GM23248 (cell line): Measurements from ENCODE around the gene SPAAR. TPM values are rescaled to one million over a fixed set of nuclear protein-coding genes. Genes with fewer than 3 reads are reported as not detected.

Experiments
- DNase-seq: peaks from one replicate; pipeline ENCODE4 v3.0.0-alpha.2; 2015
- H2AFZ ChIP-seq: fragments of 200-600 bp; sonication (generic); 2 replicates; pipeline ENCODE4 v1.6.1; 2016; ENCODE audit warnings: antibody characterized with exemption
- H3F3A ChIP-seq: fragments of 200-600 bp; sonication (generic); 2 replicates; pipeline ENCODE4 v1.6.1; 2016; ENCODE audit warnings: mild to moderate bottlenecking, antibody characterized with exemption, mixed run types; ENCODE audit not compliant: insufficient read depth
- H3K27ac ChIP-seq: fragments of 200-600 bp; sonication (generic); 2 replicates; pipeline ENCODE4 v1.5.1; 2016; ENCODE audit warnings: mild to moderate bottlenecking
- H3K27me3 ChIP-seq: fragments of 200-600 bp; sonication (generic); replicated peaks from 2 replicates; pipeline ENCODE4 v1.6.1; 2016; ENCODE audit warnings: mild to moderate bottlenecking; ENCODE audit not compliant: insufficient read depth
- H3K36me3 ChIP-seq: fragments of 200-600 bp; sonication (generic); 2 replicates; pipeline ENCODE4 v1.6.1; 2016; ENCODE audit warnings: low read depth, mild to moderate bottlenecking
- H3K4me1 ChIP-seq: fragments of 200-600 bp; sonication (generic); 2 replicates; pipeline ENCODE4 v1.6.1; 2016; ENCODE audit warnings: mild to moderate bottlenecking; ENCODE audit not compliant: insufficient read depth
- H3K4me2 ChIP-seq: fragments of 200-600 bp; sonication (generic); one replicate; pipeline ENCODE4 v1.6.1; 2016; ENCODE audit warnings: mild to moderate bottlenecking; ENCODE audit not compliant: unreplicated experiment
- H3K4me3 ChIP-seq: fragments of 200-600 bp; sonication (generic); 2 replicates; pipeline ENCODE4 v1.5.1; 2016; ENCODE audit warnings: mild to moderate bottlenecking
- H3K79me2 ChIP-seq: fragments of 200-600 bp; sonication (generic); 2 replicates; pipeline ENCODE4 v1.6.1; 2016; ENCODE audit warnings: mild to moderate bottlenecking; ENCODE audit not compliant: insufficient read depth
- H3K9ac ChIP-seq: fragments of 200-600 bp; sonication (generic); 2 replicates; pipeline ENCODE4 v1.6.1; 2016; ENCODE audit warnings: mild to moderate bottlenecking
- H3K9me2 ChIP-seq: fragments of 200-600 bp; sonication (generic); 2 replicates; pipeline ENCODE4 v1.6.1; 2016; ENCODE audit warnings: mixed run types, mild to moderate bottlenecking, moderate library complexity; ENCODE audit not compliant: insufficient read depth
- H3K9me3 ChIP-seq: fragments of 200-600 bp; sonication (generic); one replicate; pipeline ENCODE4 v1.6.1; 2017; ENCODE audit warnings: low read depth
- H4K20me1 ChIP-seq: fragments of 200-600 bp; sonication (generic); 2 replicates; pipeline ENCODE4 v1.6.0; 2016; ENCODE audit not compliant: insufficient read depth
- EZH2 ChIP-seq: fragments of 200-600 bp; sonication (generic); IDR thresholded peaks from 2 replicates; pipeline ENCODE4 v1.6.1; 2018; ENCODE audit warnings: antibody characterized with exemption, mild to moderate bottlenecking; ENCODE audit not compliant: insufficient read depth, poor library complexity, severe bottlenecking
- EZH2phosphoT487 ChIP-seq: fragments of 200-600 bp; sonication (generic); IDR thresholded peaks from 2 replicates; pipeline ENCODE4 v1.6.1; 2018; ENCODE audit warnings: antibody characterized with exemption, moderate library complexity, mild to moderate bottlenecking, low read depth; ENCODE audit not compliant: insufficient read depth
- WGBS, 2 experiments: methylation state at CpG; one replicate each; pipeline ENCODE4 v1.1.6; 2015 to 2017; ENCODE audit warnings: low lambda C conversion rate in 2 of 2, low coverage in 1 of 2; ENCODE audit errors: missing lambda C conversion rate in 2 of 2; 5-methylcytosine and 5-hydroxymethylcytosine counted together
- in situ Hi-C: fragments of 300-500 bp; cut with MboI; formaldehyde crosslinking; loops from 2 replicates; pipeline ENCODE4 v1.15.0; 2020
- polyA plus RNA-seq: library from polyadenylated mRNA; unstranded; fragments of >200 nt; fragmentation: Nextera tagmentation; extraction: Ambion mirVana; gene quantifications from 2 replicates; pipeline ENCODE4 v1.2.1, GENCODE V29; 2016
- total RNA-seq: library from RNA; depleted of rRNA; stranded (reverse); fragments of >200 nt; shearing (Covaris generic); gene quantifications from 2 replicates; pipeline ENCODE4 v1.2.3, GENCODE V29; 2014

The SPAAR gene
- total and polyA plus RNA-seq, 2 experiments from 2014 or later: 0.39 TPM; not detected in 1

- no peak overlapping the region for H3K4me2 ChIP-seq
- in situ Hi-C loops: no loop called here
- H3K4me3 ChIP-seq: no peak overlapping the region
- no peak overlapping the region for H2AFZ ChIP-seq
- DNase-seq: no peak
- no peak overlapping the region for H3K9ac ChIP-seq
- H3K4me1 ChIP-seq: no peaks in the 10 kb centered on the region
- TF ChIP-seq EZH2phosphoT487 (no peak), EZH2 (no peak)
- no peak overlapping the region for H3K27ac ChIP-seq
- H3K79me2 ChIP-seq: no peaks in the 10 kb centered on the region
- H3K9me2 ChIP-seq: no peaks in the 10 kb centered on the region
- no peaks in the 10 kb centered on the region for H3K9me3 ChIP-seq
- no peaks in the 10 kb centered on the region for H3F3A ChIP-seq
- H3K27me3 ChIP-seq: no peaks in the 10 kb centered on the region
- no peaks in the 10 kb centered on the region for H4K20me1 ChIP-seq
- H3K36me3 ChIP-seq: no peaks in the 10 kb centered on the region
- WGBS, 2 experiments: 77 to 80% methylated on average over 19 of the region's 19 CpGs
Observed at GRCh38 chr9:35869621-35870216, 39.6 kb upstream of the SPAAR start.

DNA sequence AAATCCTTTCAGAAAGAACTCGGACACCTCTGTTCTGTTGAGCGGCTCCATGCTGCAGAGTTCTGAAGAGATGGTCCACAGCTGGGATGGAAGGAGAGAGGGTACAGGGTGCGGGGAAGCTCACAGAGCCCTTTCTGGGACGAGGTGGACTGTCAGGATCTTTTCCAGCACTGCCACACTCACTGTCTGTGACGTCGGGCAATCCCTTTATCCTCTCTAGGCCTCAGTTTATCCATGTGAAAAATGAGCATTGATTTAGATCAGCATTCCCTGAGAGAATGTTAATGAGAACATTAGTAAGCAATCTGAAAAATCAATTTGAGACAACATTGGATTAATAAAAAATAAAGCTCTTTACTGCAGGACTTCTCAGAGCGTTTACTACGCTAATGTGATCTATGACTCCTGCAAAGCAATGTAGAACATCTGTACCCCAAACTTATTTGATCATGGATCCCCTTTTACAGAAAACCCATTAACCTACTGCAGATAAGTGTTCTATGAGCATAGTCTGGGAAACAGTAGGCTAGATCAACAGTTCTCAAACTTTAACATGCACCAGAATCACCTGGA, 38.9 kb upstream of the SPAAR start, which contains the start of gene OR13J1:
OR13J1 (minus strand) TSS at position 51 of the 573 bp plus-strand sequence; CDS start at position 51, 0 bp downstream.
- no peaks in the 10 kb centered on the region for H4K20me1 ChIP-seq
- no peak within 1 kb of the TSS for H3K4me2 ChIP-seq
- WGBS, 2 experiments: 72 to 74% methylated on average over 8 of the region's 8 CpGs
- H3K9me3 ChIP-seq: no peaks in the 10 kb centered on the region
- TF ChIP-seq EZH2 (no peak), EZH2phosphoT487 (no peak)
- no peaks in the 10 kb centered on the region for H3K79me2 ChIP-seq
- no peak within 1 kb of the TSS for H3K4me3 ChIP-seq
- no peak within 1 kb of the TSS for H3K9ac ChIP-seq
- in situ Hi-C loops: no loop called here
- no peaks in the 10 kb centered on the region for H3K4me1 ChIP-seq
- DNase-seq: no peak
- no peak within 1 kb of the TSS for H2AFZ ChIP-seq
- H3K27me3 ChIP-seq: no peaks in the 10 kb centered on the region
- H3K27ac ChIP-seq: no peak within 1 kb of the TSS
- H3K9me2 ChIP-seq: no peaks in the 10 kb centered on the region
- no peaks in the 10 kb centered on the region for H3F3A ChIP-seq
- H3K36me3 ChIP-seq: no peaks in the 10 kb centered on the region

DNA sequence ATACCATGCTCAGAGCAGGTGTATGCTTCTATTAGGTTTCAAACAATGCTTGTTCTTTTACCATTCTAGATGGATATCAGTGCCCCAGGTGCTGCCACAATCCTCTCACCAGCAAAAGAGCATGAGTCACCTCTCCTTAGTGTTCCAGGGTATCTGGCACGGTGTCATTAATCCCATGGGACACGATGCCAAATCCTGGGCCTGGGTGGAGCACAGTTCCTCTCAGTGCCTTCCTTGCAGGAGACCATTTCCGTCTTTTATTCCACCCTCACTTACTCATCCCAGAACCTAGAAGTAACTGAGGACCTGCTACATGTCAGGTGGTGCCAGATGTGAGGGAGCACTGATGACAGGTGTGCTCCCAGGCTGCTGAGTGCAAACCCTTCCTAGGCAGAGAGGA, 37.7 kb upstream of the SPAAR start:
- Histone ChIP-seq H3K9me2 (no peaks in the 10 kb centered on the region), H3K36me3 (no peaks in the 10 kb centered on the region), H3F3A (no peaks in the 10 kb centered on the region), H3K27me3 (no peaks in the 10 kb centered on the region), H3K4me2 (no peak overlapping the region), H3K27ac (no peak overlapping the region), H3K9ac (no peak overlapping the region), H3K79me2 (no peaks in the 10 kb centered on the region), H3K9me3 (no peaks in the 10 kb centered on the region), H4K20me1 (no peaks in the 10 kb centered on the region), H3K4me3 (no peak overlapping the region), H2AFZ (no peak overlapping the region), H3K4me1 (no peaks in the 10 kb centered on the region)
- WGBS, 2 experiments: 46 to 54% methylated on average over 3 of the region's 3 CpGs
- DNase-seq: no peak
- TF ChIP-seq EZH2 (no peak), EZH2phosphoT487 (no peak)
- in situ Hi-C loops: no loop called here

- in situ Hi-C loops: no loop called here
- no peaks in the 10 kb centered on the region for H3K79me2 ChIP-seq
- H3K4me1 ChIP-seq: no peaks in the 10 kb centered on the region
- no peaks in the 10 kb centered on the region for H3K9me3 ChIP-seq
- H3K27me3 ChIP-seq: no peaks in the 10 kb centered on the region
- WGBS, 2 experiments: 43 to 44% methylated on average over 3 of the region's 3 CpGs
- no peaks in the 10 kb centered on the region for H3K36me3 ChIP-seq
- no peak overlapping the region for H3K4me3 ChIP-seq
- H3K4me2 ChIP-seq: no peak overlapping the region
- H3K9me2 ChIP-seq: no peaks in the 10 kb centered on the region
- no peak overlapping the region for H2AFZ ChIP-seq
- no peak for DNase-seq
- no peaks in the 10 kb centered on the region for H4K20me1 ChIP-seq
- TF ChIP-seq EZH2 (no peak), EZH2phosphoT487 (no peak)
- H3F3A ChIP-seq: no peaks in the 10 kb centered on the region
- H3K27ac ChIP-seq: no peak overlapping the region
- no peak overlapping the region for H3K9ac ChIP-seq
Observed at GRCh38 chr9:35872505-35872904, 36.8 kb upstream of the SPAAR start.
